HG02981 (cell line): ENCODE measurements around the gene NSMF.

Source experiments
- ATAC-seq: cut with Tn5 transposase; IDR thresholded peaks from one replicate; pipeline ENCODE4 v1.9.1; 2021; ENCODE audit warnings: mild to moderate bottlenecking, moderate library complexity; ENCODE audit not compliant: unreplicated experiment

Gene NSMF

DNA sequence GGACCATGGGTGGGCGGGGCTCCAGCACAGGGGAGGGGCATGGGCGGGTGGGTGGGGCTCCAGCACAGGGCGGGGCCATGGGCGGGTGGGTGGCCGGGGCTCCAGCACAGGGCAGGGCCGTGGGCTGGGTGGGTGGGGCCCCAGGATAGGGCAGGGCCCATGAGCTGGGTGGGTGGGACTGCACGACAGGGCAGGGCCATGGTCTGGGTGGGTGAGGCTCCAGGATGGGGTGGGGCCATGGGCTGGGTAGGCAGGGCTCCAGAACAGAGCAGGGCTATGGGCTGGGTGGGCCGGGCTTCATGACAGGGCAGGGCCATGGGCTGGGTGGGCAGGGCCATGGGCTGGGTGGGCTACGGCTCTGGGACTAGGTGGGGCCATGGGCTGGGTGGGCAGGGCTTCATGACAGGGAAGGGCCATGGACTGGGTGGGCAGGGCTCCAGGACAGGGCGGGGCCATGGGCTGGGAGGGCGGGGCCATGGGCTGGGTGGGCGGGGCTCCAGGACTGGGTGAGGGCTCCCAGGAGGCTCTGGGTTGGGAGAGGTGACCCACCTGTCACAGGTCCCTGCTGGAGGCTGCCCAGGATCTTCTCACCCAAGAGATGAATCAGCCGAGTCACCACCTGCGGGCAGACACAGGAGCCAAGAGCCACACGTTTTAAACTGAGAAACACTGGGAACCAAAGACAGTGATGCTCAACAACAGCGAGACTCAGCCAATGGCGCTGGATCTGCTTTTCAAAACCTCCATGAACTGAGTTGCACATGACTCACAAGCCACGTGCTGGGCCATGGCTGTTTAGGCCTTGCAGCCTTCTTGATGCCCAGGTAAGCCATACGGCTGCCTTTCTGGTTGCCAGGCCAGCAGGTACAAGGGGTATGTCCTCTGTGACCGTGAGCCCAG is 33.6 kb upstream of the NSMF start:
- ATAC-seq: no peak

DNA sequence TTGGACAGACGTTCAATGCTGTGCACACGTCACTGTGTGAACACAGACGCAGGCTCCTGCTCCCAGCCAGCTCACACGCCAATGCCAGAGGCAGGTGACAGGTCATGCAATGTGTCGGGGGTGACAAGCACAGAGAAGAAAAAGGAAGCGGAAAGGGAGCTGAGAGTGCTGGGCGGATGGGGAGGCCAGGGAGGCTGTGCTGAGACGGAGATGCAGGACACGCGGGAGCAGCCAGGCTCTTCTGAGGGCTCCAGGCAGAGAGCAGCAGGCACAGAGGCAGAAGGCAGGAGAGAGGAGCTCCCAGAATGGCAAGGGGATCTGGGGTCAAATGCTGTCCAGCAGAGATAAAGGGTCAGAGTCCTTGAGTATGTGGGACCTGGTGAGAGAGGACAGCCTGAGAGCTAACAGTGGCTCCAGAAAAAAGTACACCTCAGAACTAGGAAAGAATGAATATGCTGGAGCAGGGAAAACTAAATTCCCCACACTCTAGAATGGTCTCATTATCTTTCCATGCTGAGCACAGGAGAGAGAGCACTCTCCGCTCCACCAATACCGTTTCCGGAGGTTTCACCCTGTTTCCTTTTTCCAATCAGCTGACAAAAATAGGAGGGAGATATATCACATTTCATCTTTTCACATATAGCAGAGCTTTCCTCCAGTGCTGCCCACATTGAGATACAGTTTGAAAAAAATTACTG is 32.8 kb upstream of the NSMF start:
- ATAC-seq: no peak

DNA sequence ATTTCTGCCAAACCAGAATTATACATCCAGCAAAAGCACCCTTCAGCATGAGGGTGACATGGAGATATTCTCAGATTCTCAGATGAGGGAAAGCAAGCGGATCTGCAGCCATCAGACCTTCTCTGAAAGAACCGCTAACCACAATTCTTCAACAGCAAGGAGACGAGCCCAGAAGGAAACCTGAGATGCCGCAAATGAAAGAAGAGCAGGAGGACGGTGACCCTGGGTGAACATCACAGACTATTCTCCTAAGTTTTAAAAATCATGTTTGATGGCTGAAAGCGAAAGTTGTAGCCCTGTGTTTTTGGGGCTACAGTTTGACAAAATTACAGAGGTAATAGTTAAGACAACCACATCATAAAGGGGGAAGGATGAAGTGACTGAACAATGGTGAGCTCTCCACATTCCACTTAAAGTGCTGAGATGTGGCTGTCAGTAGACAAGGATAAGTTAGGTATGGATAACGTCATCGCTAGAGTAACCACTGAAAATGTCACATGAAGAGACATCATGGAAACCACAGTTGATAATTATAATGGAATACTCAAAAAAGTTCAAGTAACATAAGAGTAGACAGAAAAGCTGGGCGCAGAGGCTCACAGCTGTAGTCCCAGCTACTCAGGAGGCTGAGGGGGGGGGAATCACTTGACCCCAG is 31.5 kb upstream of the NSMF start:
- no peak for ATAC-seq

DNA sequence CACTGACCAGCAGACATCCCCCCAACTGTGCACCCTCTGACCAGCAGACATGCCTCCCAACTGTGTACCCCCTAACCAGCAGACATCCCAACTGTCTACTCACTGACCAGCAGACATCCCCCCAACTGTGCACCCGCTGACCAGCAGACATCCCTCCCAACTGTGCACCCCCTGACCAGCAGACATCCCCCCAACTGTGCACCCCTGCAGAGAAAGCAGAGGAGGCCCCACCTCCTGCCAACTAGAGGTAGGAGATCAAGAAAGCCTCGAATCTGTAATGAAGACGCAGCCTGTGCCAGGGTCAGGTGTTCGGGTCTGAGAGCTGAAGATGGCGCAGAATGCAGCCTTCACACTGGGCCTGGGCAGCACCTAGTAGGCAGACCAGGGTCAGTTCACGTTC is 29.8 kb upstream of the NSMF start:
- ATAC-seq: no peak

- ATAC-seq: no peak
Measured at GRCh38 chr9:137488327-137488653, 29.2 kb upstream of the NSMF start.

DNA sequence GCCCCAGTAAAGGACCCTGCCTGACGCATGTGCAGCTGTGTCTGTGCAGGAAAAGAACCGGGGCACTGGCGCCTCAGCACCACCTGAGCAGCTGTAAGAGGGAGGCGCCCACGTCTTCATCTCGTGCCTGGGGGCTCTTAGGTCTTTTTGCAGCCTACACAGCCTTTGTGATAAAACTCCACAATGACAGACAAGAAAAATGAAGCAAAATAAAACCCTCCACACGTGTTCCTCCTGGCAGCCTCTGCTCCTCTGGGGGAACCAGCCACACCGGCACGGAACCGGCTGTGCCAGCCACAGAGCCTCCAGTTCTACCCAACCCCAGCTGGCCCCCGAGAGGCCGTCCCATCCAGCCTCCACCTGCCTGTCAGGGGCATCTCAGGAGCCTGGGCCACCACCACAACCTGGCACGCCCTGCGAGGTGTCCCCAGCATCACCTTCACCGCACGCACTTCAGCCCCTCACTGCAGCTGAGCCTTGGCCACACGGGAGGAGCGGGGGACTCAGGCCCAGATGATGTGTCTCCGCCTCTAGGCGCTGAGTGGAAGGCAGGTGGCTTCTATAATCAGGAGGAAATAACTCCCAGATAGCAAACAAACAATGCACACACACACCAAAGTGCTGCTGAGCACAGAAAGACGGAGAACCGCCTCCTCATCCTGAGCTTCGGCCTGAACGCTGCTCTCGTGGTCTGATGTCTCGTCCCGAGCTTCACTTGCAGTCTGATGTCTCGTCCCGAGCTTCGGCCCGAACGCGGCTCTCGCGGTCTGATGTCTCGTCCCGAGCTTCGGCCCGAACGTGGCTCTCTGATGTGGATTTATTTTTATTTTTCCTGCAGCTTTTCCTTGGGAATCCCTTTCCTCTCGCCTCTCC is 28.6 kb upstream of the NSMF start:
- no peak for ATAC-seq

- no peak for ATAC-seq
Measured at GRCh38 chr9:137486545-137487453, 27.7 kb upstream of the NSMF start.

- ATAC-seq: no peak
Measured at GRCh38 chr9:137486141-137486490, 27.0 kb upstream of the NSMF start.

GRCh38 chr9:137485343-137486140 is 26.4 kb upstream of the NSMF start:
- no peak for ATAC-seq

GRCh38 chr9:137484551-137485315 is 25.6 kb upstream of the NSMF start:
- no peak for ATAC-seq

- ATAC-seq: no peak
Measured at GRCh38 chr9:137482094-137482781, 23.1 kb upstream of the NSMF start.

- ATAC-seq: no peak
Measured at GRCh38 chr9:137480686-137481683, 21.9 kb upstream of the NSMF start.

DNA sequence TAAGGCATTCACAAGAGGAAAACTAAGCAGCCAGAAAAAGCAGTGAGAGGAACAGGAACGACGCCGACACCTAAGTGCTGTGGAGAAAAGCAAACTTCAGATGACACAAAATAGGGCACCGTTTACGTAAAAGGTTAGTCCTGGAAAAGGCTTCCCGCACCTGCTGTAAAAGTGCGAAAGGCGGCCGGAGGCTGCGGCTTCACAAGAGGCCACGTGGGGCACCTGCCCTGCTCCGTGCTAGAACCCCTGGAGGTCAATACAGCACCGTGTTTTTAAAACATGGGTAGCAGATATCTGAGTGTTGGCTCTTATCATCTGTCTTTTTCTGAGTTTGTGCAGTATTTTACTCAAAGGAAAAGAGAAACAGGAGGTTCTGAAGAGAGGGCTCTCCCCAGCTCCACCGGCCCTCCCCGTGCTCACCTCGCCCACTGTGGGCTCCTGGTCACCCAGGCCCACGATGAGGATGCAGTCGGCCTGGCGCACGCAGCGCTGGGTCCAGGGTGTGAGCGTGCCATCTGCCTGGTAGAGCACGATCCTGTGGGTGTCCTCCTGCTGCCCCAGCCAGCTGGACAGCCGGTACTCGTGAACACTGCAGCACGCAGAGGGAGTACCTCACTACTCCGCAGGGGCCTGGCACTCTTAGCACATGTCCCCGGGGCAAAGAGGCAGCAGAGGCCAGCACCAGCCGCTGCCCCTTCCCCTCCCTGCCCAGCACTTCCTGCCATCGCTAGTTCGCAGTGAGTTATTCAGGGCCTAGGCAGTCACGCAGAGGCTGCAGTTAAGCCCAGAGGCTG is 21.0 kb upstream of the NSMF start:
- no peak for ATAC-seq

- ATAC-seq: no peak
Measured at GRCh38 chr9:137478962-137479861, 20.1 kb upstream of the NSMF start.

DNA sequence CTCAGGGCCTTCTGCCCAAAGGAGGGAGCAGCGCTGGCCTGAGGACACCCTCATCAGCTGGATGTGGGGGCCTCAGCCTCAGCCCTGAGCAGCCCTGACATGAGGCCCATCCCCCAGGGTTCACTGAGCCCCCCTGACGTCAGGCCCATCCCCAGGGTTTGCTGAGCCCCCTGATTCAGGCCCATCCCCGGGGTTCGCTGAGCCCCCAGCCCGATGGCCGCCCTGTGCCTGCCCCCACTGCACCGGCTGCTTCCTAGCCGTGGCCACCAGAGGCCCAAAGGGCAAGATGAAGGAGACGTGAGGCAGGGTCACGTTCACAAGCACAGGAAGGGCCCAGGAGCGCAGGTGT is 19.5 kb upstream of the NSMF start:
- no peak for ATAC-seq
